Measurements from ENCODE around the gene HSPB7.
A peak's percentile ranks its signal among the peaks of the same experiment; 100 is the strongest.
"Not testable (repeated sequence)": the region's sequence is repeated elsewhere in the genome, so short reads cannot be mapped to it uniquely, and the experiment has no call there.

HSPB7 gene

DNA sequence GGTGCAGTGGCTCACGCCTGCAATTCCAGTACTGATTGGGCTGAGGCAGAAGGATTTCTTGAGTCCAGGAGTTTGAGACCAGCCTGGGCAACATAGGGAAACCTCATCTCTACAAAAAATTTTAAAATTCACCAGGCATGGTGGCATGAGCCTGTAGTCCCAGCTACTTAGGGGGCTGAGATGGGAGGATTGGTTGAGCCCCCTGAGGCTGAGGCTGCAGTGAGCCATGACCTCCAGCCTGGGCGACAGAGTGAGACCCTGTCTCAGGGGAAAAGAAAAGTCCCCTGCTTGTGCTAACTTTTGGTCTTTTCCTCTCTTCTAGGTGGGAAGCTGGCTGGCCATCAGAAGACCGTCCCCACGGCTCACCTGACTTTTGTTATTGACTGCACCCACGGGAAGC, 12.2 kb downstream of the HSPB7 start:
- no peak for DNase-seq

DNA sequence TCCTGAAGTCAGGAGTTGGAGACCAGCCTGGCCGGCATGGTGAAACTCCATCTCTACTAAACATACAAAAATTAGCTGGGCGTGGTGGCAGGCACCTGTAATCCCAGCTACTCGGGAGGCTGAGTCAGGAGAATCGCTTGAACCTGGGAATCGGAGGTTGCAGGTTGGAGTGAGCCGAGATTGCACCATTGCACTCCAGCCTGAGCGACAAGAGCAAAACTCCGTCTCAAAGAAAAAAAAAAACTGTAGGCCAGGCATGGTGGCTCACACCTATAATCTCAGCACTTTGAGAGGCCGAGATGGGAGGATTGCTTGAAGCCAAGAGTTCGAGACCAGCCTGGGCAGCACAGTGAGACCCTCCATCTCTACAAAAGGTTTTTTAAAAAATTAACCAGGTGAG, 16.6 kb downstream of the HSPB7 start:
- DNase-seq: not testable (repeated sequence)

DNA sequence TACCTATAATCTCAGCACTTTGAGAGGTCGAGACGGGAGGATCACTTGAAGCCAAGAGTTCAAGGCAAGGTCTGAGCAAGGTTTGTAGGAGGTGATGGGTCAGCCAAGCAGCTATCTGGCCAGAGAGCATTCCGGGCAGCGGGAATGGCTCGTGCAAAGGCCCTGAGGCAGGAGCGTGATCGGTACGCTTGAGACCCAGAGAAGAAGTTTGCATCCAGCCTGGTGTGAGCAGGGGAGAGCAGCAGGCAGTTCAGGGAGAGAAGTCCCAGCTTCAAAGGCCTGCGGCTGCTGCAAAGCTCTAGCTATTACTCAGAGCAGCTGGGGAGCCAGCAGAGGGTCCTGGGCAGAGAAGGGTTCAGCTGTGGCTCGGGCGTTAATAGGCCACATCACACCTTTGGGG, 18.9 kb downstream of the HSPB7 start:
- DNase-seq: no peak

DNA sequence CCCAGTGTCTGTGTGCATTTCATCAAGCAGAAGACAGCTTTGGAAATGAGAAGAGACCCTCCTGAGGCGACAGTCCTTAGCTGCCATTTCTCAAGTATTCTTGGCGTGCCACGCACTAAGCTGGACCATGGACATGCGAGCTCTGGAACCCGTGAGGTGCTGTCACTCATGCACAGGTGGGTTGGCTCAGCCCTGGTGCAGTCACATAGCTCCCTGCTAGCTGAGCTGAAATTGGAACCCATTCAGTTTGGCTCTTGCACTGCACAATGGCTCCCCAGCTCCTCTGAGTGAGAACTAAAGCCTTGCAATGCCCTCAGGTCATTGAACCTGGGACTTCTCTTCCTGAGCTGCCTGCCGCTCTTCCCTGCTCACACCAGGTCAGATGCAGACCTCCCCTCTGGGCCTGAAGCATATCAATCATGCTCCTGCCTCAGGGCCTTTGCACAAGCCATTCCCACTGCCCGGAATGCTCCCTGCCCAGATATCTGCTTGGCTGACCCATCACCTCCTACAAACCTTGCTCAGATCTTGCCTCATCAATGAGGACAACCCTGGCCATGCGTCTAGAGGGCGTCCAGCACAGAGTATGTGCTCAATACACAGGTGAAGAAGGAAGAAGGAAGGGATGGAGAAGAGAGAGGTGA, 20.1 kb downstream of the HSPB7 start:
- no peak for DNase-seq

DNA sequence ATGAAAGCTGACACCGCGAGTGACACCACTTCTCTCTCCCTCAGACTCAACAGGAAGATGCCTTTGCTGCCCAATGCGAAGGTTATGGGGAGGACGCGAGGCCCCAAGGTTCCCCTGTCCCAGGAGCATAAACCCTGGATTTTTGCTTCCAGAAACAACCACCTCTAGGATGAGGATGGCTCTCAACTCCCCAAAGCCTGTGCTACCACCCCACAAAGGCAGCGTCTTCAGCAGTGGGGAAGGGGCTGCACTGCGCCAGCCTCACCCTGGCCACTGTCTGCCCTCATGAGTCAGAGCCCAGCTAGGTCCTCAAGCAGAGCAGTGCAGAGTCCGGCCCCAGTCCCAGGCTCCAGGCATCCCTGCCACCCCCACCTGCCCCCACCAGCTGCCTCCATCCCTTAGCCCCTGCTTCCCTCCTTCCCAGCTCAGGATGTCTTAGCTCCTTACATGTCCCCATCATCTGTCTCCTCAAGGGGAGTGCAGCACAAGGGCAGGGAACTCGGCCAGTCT, 20.7 kb downstream of the HSPB7 start:
- no peak for DNase-seq

DNA sequence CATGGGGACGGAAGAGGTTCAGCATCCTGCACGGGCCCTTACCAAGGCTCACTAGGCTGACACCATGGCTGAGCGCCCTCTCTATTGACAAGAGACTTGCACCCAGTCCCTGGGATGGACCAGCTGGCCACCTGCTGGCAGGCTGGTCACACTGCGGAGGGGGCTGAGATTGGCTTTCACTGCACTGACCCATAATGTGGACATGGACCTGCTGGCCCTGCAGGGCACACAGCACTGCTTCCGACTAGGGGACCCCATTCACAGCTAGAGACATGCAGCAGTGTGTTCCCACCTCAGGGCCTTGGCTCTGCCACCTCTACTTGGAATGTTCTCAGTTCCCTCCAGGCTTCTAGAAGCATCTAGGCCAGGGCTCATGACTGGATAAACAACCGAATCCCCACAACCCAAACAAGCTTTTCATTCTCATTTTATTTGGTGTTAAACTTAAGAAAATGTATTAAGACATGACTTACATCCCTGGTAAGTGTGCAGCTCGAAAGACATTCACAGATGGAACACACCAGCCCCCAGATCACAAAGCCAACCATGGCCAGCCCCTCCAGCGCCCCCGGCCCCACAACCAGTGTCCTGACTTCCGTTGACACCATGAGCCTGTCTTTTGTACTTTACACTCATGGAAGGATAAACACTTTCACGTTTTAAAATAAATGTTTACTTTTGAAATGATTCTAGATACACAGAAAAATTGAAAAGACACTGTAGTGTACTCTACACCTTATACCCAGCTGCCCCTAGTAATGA, 23.1 kb downstream of the HSPB7 start:
- peak; percentile 54 for DNase-seq

DNA sequence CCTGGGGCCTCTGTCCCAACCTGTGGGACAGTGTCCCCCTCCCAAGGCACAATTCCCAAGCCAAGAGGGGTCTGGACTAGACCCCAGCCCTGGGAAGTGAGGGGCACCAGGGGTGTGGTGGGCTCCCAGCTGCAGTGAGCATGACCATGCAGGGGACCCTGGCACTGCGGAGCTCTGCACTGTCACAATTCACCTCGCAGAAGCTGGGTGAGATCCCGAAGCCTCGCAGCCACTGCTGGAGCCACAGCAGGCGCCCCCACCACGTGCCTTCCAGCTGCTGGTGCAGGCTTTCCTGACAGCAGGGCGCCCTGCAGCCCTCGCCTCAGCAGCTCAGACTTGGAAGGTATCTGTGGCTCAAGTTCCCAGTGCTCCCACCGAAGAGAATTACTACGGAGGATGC, 23.8 kb downstream of the HSPB7 start:
- no peak for DNase-seq

DNA sequence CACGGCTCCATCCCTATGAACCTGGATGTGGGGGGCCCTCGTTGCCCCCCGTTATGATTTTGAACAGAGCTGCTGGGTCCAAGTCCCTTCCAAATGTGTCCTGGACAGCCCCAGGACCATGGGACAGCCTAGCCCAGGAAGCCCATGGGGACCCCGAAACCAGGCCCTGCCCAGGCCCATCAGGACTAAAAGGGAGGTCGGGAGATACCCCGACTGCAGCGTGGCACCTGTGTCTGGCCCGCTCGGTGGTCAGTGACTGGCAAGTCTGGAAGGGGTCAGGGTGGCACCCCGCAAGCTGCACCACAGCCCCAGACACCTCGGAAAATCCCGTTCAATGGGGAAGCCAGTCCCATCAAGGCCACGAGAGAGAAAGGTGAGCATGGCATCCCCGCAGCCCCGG, 24.2 kb downstream of the HSPB7 start:
- DNase-seq: no peak

DNA sequence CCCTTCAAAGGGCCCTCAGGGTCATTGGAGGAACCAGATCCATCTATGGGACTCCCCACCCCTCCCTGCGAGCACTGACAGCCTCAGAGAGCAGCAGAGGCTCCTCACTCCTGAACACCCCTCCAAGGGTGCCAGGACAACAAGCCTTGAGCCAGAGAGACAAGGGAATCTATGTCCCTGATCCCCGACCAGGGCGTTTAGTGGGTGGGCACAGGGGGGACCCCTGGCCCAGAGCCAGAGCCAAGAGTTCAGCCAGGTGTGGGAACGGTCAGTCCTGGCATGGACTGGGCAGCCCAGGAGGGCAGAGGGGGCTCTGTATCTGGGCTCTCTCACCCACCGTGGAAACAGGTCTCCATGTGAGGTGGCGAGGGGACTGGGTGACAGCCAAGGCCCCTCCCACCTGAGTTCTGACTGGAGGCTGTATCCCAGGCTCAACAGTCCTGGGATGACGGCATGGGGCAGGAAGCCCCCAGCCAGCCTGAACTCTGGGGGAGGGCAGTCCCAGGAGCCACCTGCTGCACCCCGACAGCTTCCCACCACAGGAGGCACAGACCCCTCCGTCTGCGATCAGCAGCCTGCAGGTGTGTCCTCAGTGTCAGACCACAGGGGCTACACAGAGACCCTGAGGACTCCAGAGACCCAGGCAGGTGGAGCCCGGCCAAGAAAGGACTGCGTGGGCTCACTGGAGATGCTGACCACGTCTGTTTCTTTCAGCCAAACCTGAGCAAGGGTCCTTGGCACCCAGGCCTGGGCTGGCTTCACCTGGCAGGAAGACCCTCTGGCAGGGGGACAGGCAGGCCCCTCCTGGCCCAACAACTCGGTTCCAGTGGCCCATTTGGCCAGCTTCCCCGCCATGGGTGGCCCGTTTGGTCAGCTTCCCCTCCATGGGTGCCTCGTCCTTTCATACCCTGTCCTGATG, 25.0 kb downstream of the HSPB7 start:
- DNase-seq: no peak

DNA sequence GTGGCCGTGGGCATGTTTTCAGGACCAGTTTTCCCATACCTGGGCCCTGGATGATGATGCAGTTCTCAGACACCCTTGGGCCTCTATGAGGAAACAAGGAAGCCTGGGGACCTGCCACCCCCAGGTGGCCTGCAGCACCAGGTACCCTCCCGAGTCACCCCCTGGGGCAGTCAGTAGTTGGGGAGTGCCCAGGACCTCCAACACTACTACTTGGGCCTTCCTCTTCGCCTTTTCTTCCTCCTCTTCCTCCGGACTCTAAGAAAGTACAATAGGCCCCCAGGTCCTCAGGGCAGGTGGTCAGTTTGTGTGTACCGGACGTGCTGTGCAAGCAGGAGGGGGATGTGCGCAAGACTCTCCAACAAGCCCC, 25.7 kb downstream of the HSPB7 start:
- no peak for DNase-seq

DNA sequence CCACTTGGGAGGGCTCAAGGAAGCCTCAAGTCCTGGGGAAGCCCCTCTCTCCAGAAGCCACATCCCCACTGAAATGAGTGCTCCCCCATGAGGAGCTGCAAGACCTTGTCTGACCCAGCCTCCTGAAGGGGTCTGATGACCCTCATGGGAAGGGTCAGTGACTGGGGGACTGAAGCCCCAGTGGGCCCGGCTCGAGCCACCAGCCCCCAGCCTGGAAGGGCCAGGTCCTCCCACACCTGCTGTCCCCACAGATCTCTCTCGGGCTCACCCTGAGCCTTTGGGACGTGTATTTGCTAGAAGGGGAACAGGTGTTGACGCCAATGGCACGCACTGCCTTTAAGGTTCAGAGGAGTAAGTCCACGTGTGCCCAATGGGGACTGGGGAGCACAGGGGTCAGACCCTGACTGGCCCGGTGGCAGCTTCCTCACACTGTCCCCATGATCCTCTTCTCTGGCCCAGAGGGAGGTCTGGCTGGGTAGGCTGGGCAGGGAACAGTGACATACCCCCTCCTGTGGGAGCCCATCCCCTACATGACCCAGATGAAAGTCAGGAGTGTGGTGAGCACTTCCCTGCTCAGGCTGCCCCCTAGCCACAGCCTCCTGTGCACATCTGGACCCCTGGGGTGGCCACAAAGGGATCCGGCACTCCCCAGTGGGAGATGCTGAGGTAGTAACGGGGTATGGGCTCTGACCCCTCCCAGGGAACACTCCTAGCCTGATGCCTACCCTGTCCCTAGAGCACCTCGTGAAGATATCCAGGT, 26.2 kb downstream of the HSPB7 start:
- DNase-seq: no peak

DNA sequence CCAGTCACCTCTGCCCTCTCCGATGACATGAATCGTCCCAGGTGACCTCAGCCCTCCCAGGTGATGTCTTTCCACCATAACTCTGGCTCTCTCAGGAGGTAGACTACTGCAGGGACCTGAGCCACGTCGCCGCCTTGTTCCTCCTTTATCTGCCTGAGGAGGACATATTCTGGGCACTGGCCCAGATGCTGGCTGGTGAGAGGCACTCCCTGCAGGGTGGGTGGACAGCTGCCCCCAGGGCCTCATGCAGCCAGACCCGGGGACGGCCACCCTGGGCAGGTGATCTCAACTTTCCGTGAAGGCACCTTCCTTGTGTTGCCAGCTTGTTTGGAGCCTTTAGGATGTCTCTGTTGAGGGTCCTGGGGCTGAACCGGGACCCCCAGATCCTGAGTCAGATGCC, 28.1 kb downstream of the HSPB7 start:
- DNase-seq: no peak

DNA sequence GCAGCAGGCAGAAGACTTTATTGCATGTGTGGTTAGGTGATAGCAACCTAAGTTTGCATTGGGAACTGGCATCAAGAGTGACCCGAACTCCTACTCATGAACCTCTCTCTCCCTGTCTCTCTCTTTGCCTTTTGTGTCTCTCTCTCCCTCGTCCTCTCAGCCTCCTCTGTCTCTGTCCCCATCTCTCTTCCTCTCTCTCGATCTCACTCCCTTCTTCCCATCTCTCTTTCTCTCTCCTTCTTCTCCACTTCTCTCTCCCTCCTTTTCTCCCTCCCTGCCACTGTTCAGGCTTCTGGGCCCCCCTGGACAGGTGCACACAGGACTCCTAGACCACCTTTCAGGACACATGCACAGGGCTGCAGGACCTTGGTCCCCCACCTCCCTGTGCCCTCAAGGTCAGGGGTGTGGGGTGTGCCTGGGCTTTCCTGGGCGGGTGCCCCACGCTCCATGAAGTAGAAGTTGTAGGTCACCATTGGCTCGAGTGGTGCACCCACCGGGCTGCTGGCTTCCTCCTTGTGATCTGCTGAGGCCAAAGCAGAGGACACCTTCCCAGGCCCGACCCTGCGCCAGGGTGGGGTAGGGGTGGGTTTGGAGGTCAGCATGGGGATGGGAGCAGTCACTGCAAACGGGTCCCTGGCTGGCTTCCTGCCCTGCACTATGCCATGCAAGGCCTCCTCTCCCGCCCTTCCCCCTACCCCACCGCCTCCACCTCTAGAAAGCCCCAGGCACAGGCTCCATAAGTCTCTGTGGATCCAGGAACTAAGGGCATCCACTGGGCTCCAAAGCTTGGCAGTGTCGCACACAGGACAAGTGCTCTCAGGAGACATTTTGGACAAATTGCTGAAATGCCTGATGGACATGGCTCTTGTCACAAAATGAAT, 28.7 kb downstream of the HSPB7 start:
- DNase-seq: no peak

DNA sequence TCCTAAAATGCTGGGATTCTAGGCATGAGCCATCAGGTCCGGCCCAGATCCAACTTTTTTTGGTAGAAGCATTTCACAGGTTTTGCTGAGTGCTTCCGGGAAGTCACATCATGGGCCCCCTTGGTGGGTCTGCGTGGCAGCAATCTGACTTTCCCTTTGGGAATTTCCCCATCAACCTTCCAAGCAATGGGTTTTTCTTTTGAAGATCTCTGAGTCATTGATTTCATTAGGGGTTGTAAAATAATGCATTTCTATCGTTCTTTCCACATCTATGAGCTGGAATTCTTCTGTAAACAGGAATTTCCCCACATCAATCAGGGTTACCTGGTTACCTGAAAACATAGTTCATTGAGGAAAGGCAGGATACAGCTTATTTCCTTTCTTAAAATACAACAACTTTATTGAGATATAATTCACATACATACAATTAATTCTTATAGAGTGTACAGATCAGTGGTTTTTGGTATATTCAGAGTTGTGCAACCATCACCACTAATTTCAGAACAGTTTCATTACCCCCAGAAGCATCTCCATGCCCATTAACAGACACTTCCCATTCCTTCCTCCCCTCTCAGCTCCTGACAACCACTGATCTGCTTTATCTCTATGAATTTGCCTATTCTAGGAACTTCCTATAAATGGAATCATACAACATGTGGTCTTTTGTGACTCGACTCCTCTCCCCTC, 32.1 kb downstream of the HSPB7 start:
- DNase-seq: no peak

DNA sequence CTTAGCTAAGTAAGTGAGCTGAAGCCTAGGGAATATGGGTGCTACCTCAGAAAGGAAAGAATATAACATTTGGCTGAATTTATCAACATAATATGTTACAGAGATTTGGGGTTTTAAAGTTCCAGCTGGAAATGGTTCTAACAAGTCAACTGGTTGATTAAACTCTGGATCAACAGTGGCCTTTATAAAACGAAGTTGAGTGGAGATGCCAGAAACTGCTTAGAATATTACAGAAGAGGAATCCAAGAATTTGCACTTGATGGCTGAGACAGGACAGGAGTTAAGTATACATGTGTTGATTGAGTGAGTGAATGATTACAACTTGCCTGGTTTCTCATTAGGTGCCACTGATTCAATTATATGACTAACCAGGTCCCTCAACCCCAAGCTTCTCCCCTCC, 34.6 kb downstream of the HSPB7 start:
- DNase-seq: no peak

DNA sequence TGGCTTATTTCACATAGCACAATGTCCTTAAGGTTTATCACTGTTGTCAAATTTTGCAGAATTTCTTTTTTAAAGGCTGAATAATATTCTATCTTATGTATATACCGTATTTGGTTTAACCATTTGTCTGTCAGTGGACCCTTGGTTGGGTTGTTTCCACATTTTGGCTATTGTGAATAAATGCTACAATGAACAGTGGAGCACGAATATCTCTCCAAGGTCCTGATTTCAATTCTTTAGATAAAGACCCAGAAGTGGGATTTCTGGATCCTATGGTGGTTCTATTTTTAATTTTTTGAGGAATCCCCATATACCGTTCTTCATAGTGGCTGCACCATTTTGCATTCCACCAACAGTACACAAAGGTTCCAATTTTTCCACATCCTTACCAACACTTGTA, 36.2 kb downstream of the HSPB7 start:
- DNase-seq: no peak

DNA sequence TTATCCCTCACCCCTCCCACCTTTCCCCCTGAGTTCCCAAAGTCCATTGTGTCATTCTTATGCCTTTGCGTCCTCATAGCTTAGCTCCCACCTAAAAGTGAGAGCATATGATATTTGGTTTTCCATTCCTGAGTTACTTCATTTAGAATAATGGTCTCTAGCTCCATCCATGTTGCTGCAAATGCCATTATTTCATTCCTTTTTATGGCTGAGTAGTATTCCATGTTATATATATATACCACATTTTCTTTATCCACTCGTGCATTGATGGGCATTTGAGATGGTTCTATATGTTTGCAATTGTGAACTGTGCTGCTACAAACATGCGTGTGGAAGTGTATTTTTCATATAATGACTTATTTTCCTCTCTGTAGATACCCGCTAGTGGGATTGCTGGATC, 39.9 kb downstream of the HSPB7 start:
- DNase-seq: not testable (repeated sequence)

DNA sequence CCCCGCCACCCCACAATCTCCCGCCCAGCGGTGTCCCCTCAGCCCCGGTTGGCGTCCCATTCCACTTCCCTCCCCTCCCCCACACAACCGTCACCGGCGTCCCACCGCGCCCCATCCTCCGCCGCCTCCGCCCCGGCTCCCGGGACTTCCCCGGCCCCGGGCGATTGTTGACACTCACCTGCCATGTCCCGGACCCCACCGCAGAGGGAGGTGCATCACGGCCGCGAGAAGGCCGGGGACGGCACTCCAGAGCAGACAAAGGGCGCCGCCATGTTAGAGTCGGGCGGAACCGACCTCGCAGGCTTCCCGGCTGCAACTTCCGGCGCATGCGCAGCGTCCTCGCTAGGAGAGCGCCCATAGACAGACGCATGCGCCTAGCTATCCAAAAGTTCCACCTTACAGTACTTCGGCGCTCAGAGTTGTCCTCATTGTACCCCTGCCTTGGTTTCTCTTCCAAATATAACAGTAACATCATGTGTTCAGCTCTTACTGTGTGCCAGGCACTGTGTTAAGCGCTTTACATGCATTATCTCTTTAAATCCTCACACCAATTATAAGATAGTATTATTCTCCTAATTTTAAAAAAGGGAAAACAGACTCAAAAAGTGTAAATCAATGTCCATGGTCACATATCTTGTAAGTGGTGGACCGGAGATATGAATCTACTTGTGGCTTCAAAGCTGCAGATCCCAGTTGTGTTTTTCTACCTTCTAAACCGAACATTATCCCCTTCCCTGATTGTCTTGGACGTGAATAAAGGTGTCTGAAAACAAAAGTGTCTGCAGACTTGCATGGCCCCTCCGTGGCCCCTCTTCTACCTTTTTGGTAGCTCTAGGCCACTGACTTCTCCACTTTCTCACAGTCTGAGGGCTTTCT, 41.8 kb downstream of the HSPB7 start, which contains the start of gene ZBTB17:
TSS of gene ZBTB17 (minus strand) at position 297 of the 876 bp plus-strand sequence. CDS start 27,606 bp downstream, outside the sequence.
- peak; percentile 96 for DNase-seq

DNA sequence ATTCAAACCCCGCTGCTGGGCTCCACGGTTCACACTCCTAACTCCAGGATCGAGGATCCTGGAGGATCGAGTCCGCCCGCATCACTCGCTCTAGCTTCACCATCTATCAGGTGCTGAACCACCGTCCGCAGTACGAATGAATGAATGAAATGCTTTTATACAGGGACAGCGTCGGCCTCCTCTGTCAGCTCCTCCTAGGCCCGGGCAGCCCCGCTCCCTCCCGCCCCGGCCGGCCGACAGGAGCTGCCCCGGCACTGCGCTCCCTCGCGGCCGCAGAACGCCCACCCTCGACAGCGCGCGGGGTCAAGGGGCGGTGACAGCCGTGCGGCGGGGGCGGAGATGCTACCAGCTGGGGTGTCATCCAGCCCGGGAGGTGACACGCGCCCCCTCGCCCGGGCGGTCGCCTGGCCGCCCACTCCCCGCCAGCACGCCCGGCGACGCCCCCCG, 42.5 kb downstream of the HSPB7 start:
- peak; percentile 74 for DNase-seq

DNA sequence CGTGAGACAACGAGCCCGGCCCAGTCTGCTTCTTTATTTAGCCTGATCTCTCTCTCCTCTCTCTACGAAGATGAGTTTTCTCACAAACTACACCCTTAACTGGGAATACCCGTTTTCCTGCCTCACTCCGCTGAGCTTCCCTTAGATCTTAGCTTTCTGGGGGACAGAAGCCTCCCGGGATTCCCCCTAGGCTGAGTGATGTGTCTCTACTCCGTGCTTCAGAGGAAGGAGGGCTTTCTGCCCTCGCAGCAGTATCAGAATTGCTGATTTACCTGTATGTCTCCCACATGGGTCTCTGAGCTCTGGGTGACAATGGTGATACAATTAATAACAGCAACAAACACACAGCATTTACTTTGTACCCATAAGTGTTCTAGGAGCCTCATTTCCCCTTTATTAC, 43.0 kb downstream of the HSPB7 start:
- DNase-seq: peak; percentile 40
